Thymus (tissue), 14 donors: ENCODE results near the gene CDKN3. TPM values are rescaled to one million over a fixed set of nuclear protein-coding genes. Genes with fewer than 3 reads are reported as not detected.

Source experiments
- DNase-seq, 9 donors: peaks; one replicate each; pipeline ENCODE4 v3.0.0-alpha.2; 2013; ENCODE audit warnings: low spot score in 9 of 9, low read depth in 6 of 9, missing footprints in 1 of 9
- H3K27ac ChIP-seq, 2 donors: one replicate each; pipeline ENCODE4 v1.5.1; 2013; ENCODE audit warnings: control low read depth in 1 of 2, low read depth in 1 of 2, low read length in 1 of 2, mild to moderate bottlenecking in 1 of 2, moderate library complexity in 1 of 2
- H3K27me3 ChIP-seq, 2 donors: one replicate each; pipeline ENCODE4 v1.5.1; 2013; ENCODE audit warnings: low read length in 1 of 2; ENCODE audit not compliant: control insufficient read depth in 2 of 2, insufficient read depth in 1 of 2
- H3K36me3 ChIP-seq, 2 donors: one replicate each; pipeline ENCODE4 v1.5.1; 2013; ENCODE audit warnings: low read length in 1 of 2, mild to moderate bottlenecking in 1 of 2, moderate library complexity in 1 of 2; ENCODE audit not compliant: control insufficient read depth in 2 of 2, insufficient read depth in 2 of 2
- H3K4me1 ChIP-seq, 2 donors: one replicate each; pipeline ENCODE4 v1.5.1; 2013; ENCODE audit warnings: low read length in 2 of 2; ENCODE audit not compliant: control insufficient read depth in 2 of 2, insufficient read depth in 2 of 2
- H3K4me3 ChIP-seq, 2 donors: one replicate each; pipeline ENCODE4 v1.5.1; 2013; ENCODE audit warnings: low read length in 2 of 2, control low read depth in 1 of 2, mild to moderate bottlenecking in 1 of 2
- H3K9me3 ChIP-seq, 2 donors: one replicate each; pipeline ENCODE4 v1.5.1; 2013; ENCODE audit warnings: low read length in 1 of 2, mild to moderate bottlenecking in 1 of 2; ENCODE audit not compliant: control insufficient read depth in 2 of 2, insufficient read depth in 1 of 2
- WGBS: extraction: QIAGEN DNeasy Blood & Tissue Kit; methylation state at CpG from one replicate; pipeline ENCODE4 v1.1.7; 2013; 5-methylcytosine and 5-hydroxymethylcytosine counted together
- long read RNA-seq, 10 donors: transcript quantifications; one replicate each; lab custom pipeline, GENCODE V29; 2026
- polyA plus RNA-seq: library from polyadenylated mRNA; stranded (reverse); fragments of 200-250 nt; gene quantifications from one replicate; pipeline ENCODE4 v1.2.3, GENCODE V29; 2013
- total RNA-seq: library from RNA; stranded (reverse); fragments of 120-200 nt; gene quantifications from one replicate; pipeline ENCODE4 v1.2.4, GENCODE V29; 2013
- donor health status: healthy.

Gene CDKN3
- total RNA-seq, result 39.3 TPM
- polyA plus RNA-seq, result 17.6 TPM
- long read RNA-seq, donor 1, partial matches to known transcripts, result 0 of 1 reads
- long read RNA-seq, donor 1, other reads (novel, unspliced or antisense), result 0 of 1 reads
- long read RNA-seq, donor 2, result 0 reads
- long read RNA-seq, donor 3, transcript CDKN3-202 (8 exons, 893 nt), result major isoform, 23 of 43 reads
- long read RNA-seq, donor 3, partial matches to known transcripts, result 5 of 43 reads
- long read RNA-seq, donor 3, other reads (novel, unspliced or antisense), result 11 of 43 reads
- long read RNA-seq, donor 4, transcript CDKN3-202 (8 exons, 893 nt), result major isoform, 6 of 7 reads
- long read RNA-seq, donor 4, partial matches to known transcripts, result 0 of 7 reads
- long read RNA-seq, donor 4, other reads (novel, unspliced or antisense), result 0 of 7 reads
- long read RNA-seq, donor 5, transcript CDKN3-202 (8 exons, 893 nt), result major isoform, 21 of 27 reads
- long read RNA-seq, donor 5, partial matches to known transcripts, result 0 of 27 reads
- long read RNA-seq, donor 5, other reads (novel, unspliced or antisense), result 6 of 27 reads
- long read RNA-seq, donor 6, transcript CDKN3-202 (8 exons, 893 nt), result major isoform, 11 of 16 reads
- long read RNA-seq, donor 6, partial matches to known transcripts, result 0 of 16 reads
- long read RNA-seq, donor 6, other reads (novel, unspliced or antisense), result 5 of 16 reads
- long read RNA-seq, donor 7, transcript CDKN3-202 (8 exons, 893 nt), result major isoform, 9 of 179 reads
- long read RNA-seq, donor 7, partial matches to known transcripts, result 19 of 179 reads
- long read RNA-seq, donor 7, other reads (novel, unspliced or antisense), result 149 of 179 reads
- long read RNA-seq, donor 8, transcript CDKN3-202 (8 exons, 893 nt), result major isoform, 7 of 7 reads
- long read RNA-seq, donor 8, partial matches to known transcripts, result 0 of 7 reads
- long read RNA-seq, donor 8, other reads (novel, unspliced or antisense), result 0 of 7 reads
- long read RNA-seq, donor 9, transcript CDKN3-202 (8 exons, 893 nt), result major isoform, 8 of 9 reads
- long read RNA-seq, donor 9, partial matches to known transcripts, result 0 of 9 reads
- long read RNA-seq, donor 9, other reads (novel, unspliced or antisense), result 0 of 9 reads
- long read RNA-seq, donor 10, transcript CDKN3-202 (8 exons, 893 nt), result major isoform, 15 of 24 reads
- long read RNA-seq, donor 10, partial matches to known transcripts, result 0 of 24 reads
- long read RNA-seq, donor 10, other reads (novel, unspliced or antisense), result 7 of 24 reads

GRCh38 chr14:54396493-54397335 is at the start of gene CDKN3:
Gene CDKN3 (plus strand): TSS chr14:54397007. CDS start chr14:54397069, 62 bp downstream.
- no peaks in the 10 kb centered on the region for H3K36me3 ChIP-seq
- peak within 1 kb of the TSS; percentile 57 to 81 for H3K4me3 ChIP-seq
- H3K27me3 ChIP-seq, result no peaks in the 10 kb centered on the region
- H3K9me3 ChIP-seq, result peaks cover 0 to 2% of the 10 kb centered on the region in 2 donors
- H3K27ac ChIP-seq, result peak within 1 kb of the TSS in 1 of 2 donors; percentile 63
- DNase-seq, result peak; percentile 93 to 99 (median 97)
- 2% methylated on average over 76 of the region's 76 CpGs for WGBS
- peaks cover 0 to 12% of the 10 kb centered on the region in 2 donors for H3K4me1 ChIP-seq

- no peak overlapping the region for H3K4me3 ChIP-seq
- H3K27ac ChIP-seq, result no peak overlapping the region
- WGBS, result 97% methylated on average over 7 of the region's 7 CpGs
- no peaks in the 10 kb centered on the region for H3K27me3 ChIP-seq
- peaks cover 0 to 11% of the 10 kb centered on the region in 2 donors for H3K4me1 ChIP-seq
- no peak for DNase-seq
- no peaks in the 10 kb centered on the region for H3K36me3 ChIP-seq
- peaks cover 0 to 1% of the 10 kb centered on the region in 2 donors for H3K9me3 ChIP-seq
These were observed 49.8 kb upstream of the CDKN3 start for GRCh38 chr14:54347044-54347443.

- WGBS, result 53% methylated on average over 5 of the region's 5 CpGs
- peak in 5 of 9 donors; percentile 15 to 55 (median 34) for DNase-seq
- H3K27ac ChIP-seq, result no peak overlapping the region
These were observed 48.7 kb upstream of the CDKN3 start for GRCh38 chr14:54348001-54348611.

GRCh38 chr14:54348923-54349620 is 47.7 kb upstream of the CDKN3 start:
- no peak for DNase-seq
- 54% methylated on average over 24 of the region's 24 CpGs for WGBS
- H3K27ac ChIP-seq, result no peak overlapping the region
- H3K36me3 ChIP-seq, result no peaks in the 10 kb centered on the region
- no peak overlapping the region for H3K4me3 ChIP-seq
- peaks cover 0 to 9% of the 10 kb centered on the region in 2 donors for H3K4me1 ChIP-seq
- H3K9me3 ChIP-seq, result peaks cover 0 to 4% of the 10 kb centered on the region in 2 donors
- H3K27me3 ChIP-seq, result no peaks in the 10 kb centered on the region

More at GRCh38 chr14:54348001-54348611, 48.7 kb upstream of the CDKN3 start:
- Histone ChIP-seq H3K36me3 (no peaks in the 10 kb centered on the region), H3K27me3 (no peaks in the 10 kb centered on the region), H3K9me3 (peaks cover 0 to 1% of the 10 kb centered on the region in 2 donors), H3K4me1 (peaks cover 0 to 11% of the 10 kb centered on the region in 2 donors), H3K4me3 (no peak overlapping the region)

- WGBS, result 90% methylated on average over 2 of the region's 2 CpGs
- Histone ChIP-seq H3K27ac (no peak overlapping the region), H3K4me3 (no peak overlapping the region), H3K27me3 (no peaks in the 10 kb centered on the region), H3K4me1 (peaks cover 0 to 2% of the 10 kb centered on the region in 2 donors), H3K9me3 (peaks cover 0 to 4% of the 10 kb centered on the region in 2 donors), H3K36me3 (no peaks in the 10 kb centered on the region)
- no peak for DNase-seq
These were observed 47.1 kb upstream of the CDKN3 start for GRCh38 chr14:54349713-54350112.

- H3K4me3 ChIP-seq, result no peak overlapping the region
- H3K4me1 ChIP-seq, result peaks cover 0 to 2% of the 10 kb centered on the region in 2 donors
- H3K9me3 ChIP-seq, result peaks cover 0 to 4% of the 10 kb centered on the region in 2 donors
- no peaks in the 10 kb centered on the region for H3K36me3 ChIP-seq
- no peaks in the 10 kb centered on the region for H3K27me3 ChIP-seq
- WGBS, result 90% methylated on average over 3 of the region's 3 CpGs
- H3K27ac ChIP-seq, result no peak overlapping the region
- no peak for DNase-seq
These were observed 46.6 kb upstream of the CDKN3 start for GRCh38 chr14:54350203-54350602.

GRCh38 chr14:54353266-54353665 is 43.5 kb upstream of the CDKN3 start:
- H3K4me3 ChIP-seq, result no peak overlapping the region
- H3K27me3 ChIP-seq, result no peaks in the 10 kb centered on the region
- no peak for DNase-seq
- H3K36me3 ChIP-seq, result no peaks in the 10 kb centered on the region
- peaks cover 0 to 2% of the 10 kb centered on the region in 2 donors for H3K4me1 ChIP-seq
- peaks cover 0 to 4% of the 10 kb centered on the region in 2 donors for H3K9me3 ChIP-seq
- WGBS, result 83% methylated on average over 6 of the region's 6 CpGs
- H3K27ac ChIP-seq, result no peak overlapping the region
